GM19397 (cell line): ENCODE data around the gene GLIS1.

Experiments used
- ATAC-seq: cut with Tn5 transposase; IDR thresholded peaks from one replicate; pipeline ENCODE4 v1.9.1; 2021; ENCODE audit warnings: mild to moderate bottlenecking, moderate library complexity; ENCODE audit not compliant: unreplicated experiment

The GLIS1 gene

GRCh38 chr1:53620061-53620855, 118.7 kb downstream of the GLIS1 start:
- ATAC-seq: no peak

DNA sequence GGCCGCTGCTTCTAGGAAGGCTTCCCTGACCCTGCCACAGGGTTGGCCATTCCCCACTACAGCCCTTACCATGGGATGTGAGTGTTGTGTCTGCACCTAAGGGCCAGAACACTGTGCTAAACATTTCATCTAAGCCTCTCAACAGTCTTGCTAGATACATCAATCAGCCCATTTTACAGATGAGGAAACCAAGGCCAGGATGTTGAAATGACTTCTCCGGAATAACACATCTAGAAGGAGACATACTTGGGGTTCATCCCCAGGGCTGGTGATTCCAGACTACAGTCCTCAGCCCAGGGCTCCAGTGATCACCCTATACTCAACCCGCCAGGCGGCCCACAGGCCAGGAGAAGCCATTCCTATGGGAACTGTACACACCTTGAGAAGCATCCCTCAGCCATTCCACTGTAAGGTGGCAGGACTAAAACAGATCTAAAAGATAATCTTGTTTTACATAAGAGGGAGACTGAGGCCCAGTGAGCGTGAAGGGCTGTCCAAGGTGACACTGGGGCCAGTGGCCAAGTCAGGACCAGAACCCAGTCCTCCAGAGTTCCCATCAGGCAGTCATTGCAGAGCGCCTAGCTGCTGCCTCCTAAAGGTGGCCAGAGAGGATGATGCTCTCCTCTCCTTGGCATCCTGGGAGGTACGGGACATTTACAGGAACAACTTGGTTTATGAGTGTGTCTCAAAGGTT, 119.5 kb downstream of the GLIS1 start:
- no peak for ATAC-seq

DNA sequence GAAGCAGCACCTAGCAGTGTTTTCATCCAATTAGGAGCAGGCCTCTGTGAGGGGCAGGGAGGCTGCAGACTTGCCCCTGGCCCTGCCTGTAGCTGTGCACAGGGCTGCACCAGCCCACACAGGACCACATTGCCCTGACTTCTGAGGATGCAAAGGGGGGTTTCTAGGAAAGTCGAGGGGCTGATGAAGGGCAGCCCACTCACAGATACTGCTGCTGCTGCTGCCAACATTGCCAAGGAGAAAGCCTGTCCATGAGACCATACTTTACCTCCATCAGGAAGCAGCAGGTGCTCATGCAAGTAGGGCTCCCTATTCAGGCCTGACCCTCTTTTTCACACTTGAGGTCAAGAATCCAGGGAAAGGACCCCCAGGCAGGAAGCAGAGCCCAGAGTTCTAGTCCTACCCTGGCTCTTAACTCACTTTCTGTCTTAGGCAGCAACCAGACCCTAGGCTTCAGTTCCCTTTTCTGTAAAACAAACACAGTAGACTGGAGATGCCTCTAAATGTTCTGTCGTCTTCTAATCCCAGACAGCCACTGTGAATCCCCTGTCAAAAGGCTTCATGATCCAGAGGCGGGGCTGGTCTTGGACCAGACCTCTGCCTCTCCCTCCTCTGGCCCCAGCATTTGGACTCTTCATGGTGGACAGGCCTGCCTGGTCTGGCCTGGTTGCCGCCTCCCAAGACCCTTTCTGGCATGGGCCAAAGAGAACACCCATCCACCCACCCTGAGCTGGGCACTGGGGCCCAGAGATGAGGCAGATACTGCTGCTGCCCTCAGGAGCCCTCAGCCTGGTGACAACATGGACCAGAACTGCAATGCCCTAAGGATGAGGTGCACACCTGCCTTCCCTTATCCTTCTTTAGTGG, 120.2 kb downstream of the GLIS1 start:
- ATAC-seq: no peak

DNA sequence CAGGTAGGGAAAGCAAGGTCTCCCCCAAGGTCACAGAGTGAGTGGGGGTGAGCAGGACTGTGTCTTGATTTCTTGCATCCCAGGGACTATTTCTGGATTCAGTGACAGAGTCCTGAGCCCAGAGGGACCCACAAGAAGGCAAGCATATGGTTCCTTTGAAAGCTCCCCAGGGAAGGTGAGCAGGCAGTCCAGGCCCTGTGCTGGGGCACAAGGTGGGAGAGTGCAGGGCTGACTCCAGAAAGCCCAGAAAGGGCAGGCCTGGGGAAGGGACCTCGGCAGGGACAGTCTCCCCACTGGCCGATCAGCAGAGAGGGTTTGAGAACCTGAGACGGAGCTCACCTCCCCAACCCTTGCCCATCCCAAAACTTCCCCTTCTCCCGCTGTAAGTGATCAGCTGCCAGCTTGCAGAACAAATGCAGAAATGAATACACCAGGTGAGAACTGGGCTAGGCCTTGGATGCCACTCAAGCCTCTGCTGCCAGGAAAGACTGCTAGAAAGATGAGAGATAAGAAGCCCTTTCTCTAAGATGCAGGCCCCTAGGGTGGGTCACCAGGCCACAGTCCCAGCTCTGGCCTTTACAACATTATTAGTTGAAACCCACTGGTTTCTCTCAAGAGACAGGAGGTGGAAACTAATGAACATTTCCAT, 121.0 kb downstream of the GLIS1 start:
- no peak for ATAC-seq

DNA sequence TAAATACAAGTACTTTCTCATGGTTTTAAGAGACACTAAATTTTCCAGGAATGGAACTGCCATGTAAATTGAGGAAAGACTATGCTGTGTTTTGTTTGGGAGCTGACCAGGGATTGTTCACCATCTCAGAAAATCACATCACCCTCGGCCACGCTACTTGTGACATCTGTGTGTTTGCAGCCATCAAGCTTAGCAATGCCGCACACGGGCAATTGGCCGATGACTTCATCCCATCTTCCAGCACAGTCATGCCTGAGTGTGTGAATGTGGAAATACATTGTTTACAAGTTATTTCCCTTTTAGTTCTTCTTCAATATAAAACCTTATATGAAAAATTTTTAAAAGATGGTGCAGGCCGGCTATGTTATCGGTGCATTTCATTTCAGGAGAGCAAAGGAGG, 121.6 kb downstream of the GLIS1 start:
- ATAC-seq: no peak

- ATAC-seq: no peak
These were observed 122.0 kb downstream of the GLIS1 start for GRCh38 chr1:53616927-53617326.

- no peak for ATAC-seq
These were observed 122.5 kb downstream of the GLIS1 start for GRCh38 chr1:53616511-53616910.

DNA sequence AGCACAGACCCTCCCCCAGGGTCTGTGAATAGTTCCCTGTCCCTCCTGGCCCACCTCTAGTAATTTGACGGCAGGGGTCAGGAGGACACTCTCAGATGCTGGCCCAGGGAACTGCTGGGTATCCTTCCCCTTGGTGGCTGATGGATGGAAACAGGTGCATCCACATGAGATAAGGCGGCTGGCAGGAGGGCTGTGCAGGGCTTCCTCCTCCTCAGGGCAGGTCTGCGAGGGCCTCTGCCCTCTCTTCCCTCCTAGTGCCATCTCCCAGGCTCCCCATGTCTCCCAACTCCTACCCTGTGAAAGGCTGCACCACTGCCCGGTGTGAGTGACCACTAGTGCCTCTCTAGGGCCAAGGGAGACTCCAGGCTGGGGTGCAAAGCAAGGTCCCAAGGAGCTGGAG, 123.9 kb downstream of the GLIS1 start:
- no peak for ATAC-seq

- no peak for ATAC-seq
These were observed 124.5 kb downstream of the GLIS1 start for GRCh38 chr1:53614231-53615021.

DNA sequence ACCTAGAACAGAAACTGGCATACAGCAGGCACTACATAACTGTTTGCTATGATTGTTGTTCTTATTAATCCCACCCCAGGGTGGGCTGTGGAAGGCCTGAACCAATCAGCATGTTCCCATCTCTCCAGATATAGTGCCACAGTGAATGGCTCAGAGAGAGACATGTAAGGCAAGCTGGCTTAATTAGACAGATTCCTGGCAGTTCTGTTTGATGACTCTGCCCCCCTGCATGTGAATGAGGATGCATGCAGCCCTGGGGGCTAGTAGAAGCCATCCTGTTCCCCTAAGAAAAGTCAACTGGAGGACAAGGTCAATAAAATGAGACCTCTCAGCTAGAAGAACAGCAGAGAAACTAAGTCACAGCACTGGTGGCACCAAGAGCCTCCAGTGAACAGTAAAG, 130.3 kb downstream of the GLIS1 start:
- ATAC-seq: no peak

DNA sequence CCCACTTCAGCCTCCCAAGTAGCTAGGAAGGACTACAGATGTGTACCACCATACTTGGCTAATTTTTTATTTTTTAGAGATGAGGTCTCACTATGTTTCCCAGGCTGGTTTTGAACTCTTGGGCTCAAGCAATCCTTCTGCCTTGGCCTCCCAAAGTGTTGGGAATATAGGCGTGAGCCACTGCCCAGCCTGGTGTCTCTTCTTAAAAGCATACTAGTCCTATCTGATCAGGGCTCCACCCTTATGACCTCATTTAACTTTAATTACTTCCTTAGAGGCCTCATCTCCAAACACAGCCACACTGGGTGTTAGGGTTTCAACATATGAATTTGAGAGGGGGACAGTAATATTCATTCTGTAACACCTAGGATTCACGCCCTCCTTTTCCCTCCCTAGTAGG, 130.9 kb downstream of the GLIS1 start:
- no peak for ATAC-seq

- no peak for ATAC-seq
These were observed 132.3 kb downstream of the GLIS1 start for GRCh38 chr1:53606651-53607051.

DNA sequence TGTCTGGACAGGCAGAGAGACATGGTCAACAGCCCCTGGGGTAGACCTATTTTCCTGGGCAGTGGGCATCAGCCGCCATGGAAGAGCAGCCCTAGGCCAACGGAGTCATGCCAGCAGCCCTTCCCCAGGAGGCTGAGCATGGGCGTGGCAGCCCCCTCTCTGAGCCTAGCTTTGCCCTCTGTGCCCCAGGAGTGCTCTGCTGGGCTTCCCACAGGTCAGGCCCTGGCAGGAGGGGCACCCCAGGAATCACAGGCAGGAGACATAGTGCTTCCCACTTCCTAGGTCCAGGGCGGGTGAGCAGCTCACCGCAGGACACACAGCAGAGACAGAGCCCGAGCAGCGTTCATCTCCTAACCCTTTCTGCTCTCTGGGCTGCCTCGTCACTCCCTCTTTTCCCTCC, 132.8 kb downstream of the GLIS1 start:
- no peak for ATAC-seq

DNA sequence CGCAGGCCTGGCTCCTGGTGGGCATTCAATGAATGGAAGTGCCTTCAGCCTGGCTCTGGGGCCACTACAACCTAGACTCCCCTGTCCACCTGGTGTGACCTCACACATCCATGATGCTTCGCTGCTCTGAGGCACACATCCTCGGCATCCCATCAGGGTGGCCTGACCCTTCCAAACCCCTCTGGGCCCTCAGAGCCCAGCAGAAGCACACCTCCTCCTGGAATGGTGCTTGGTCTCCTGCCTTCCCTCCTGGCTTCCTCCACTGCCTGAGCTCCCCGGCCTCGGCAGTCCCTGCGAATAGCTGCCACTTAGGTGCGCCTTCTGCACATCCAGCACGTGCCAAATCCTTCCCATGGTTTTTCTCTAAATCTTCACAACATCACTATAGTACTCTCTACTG, 133.8 kb downstream of the GLIS1 start:
- ATAC-seq: no peak

DNA sequence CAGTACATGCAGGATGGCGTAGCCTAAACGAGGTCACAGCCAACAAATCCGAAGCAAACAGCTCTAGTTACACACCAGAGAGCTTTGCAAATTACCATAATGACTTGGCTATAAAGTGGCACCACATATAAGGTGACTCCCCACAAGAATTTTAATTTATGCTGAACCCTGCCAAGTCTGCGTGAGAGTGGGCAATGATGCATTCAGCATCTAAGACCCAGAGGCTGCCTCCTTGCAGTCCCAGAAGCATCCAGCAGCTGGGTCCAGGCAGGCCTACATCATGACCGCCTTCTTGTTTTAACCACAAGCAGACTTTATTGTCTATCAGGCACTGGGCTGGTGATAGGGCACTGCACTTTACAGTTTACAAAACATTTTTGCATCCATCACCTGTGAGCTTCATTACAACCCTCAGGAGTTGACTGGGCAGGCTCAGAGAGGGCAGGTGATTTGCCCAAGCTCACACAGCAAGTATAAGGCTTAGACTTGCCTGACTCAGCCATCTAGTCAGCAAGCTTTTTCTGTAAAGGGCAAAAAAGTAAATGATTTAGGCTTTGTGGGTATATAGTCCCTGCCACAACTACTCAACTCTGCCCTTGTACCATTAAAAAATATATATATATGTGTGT, 134.6 kb downstream of the GLIS1 start:
- no peak for ATAC-seq

DNA sequence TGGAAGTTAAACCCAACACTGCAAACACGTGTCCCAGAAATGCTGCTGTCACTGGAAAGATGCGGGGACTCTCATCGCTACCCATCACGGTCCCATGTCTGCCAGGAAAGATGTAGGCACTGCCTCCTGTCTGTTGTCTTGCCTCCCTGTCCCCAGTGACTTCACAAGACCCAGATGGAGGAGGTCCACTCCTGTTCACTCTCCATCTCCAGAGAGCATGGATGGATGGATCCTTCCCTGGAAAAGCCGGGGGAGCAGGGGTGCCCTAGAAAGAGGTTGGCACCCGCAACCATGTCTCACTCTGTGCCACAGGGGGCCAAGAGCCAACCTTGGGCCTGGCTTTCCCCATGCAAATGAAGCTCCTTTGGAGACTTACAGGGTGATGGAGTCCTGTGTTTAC, 135.5 kb downstream of the GLIS1 start:
- ATAC-seq: no peak

GRCh38 chr1:53601867-53602775, 136.8 kb downstream of the GLIS1 start:
- ATAC-seq: no peak

GRCh38 chr1:53601031-53601745, 137.8 kb downstream of the GLIS1 start:
- no peak for ATAC-seq
